Parathyroid adenoma (tissue), 2 donors: ENCODE measurements around the gene WDR20.

ENCODE experiments used
- H2AFZ ChIP-seq: fragments of 300-600 bp; sonication (generic); one replicate; pipeline ENCODE4 v1.7.0; 2017; ENCODE audit warnings: antibody characterized with exemption, mild to moderate bottlenecking
- H3K27ac ChIP-seq: fragments of 300-600 bp; sonication (generic); one replicate; pipeline ENCODE4 v1.7.0; 2017
- H3K27me3 ChIP-seq: fragments of 300-600 bp; sonication (generic); one replicate; pipeline ENCODE4 v1.7.0; 2017; ENCODE audit warnings: low read length; ENCODE audit not compliant: control insufficient read depth, insufficient read depth
- H3K36me3 ChIP-seq: fragments of 300-600 bp; sonication (generic); one replicate; pipeline ENCODE4 v1.7.0; 2017; ENCODE audit warnings: low read length; ENCODE audit not compliant: control insufficient read depth, insufficient read depth
- H3K4me1 ChIP-seq: fragments of 300-600 bp; sonication (generic); one replicate; pipeline ENCODE4 v1.7.0; 2017; ENCODE audit warnings: control low read depth
- H3K4me2 ChIP-seq: fragments of 300-600 bp; sonication (generic); one replicate; pipeline ENCODE4 v1.7.0; 2017; ENCODE audit warnings: low read length
- H3K4me3 ChIP-seq: fragments of 300-600 bp; sonication (generic); one replicate; pipeline ENCODE4 v1.7.0; 2017; ENCODE audit warnings: low read depth, low read length
- H3K79me2 ChIP-seq: fragments of 300-600 bp; sonication (generic); one replicate; pipeline ENCODE4 v1.7.0; 2017; ENCODE audit warnings: control low read depth
- H3K9ac ChIP-seq: fragments of 300-600 bp; sonication (generic); one replicate; pipeline ENCODE4 v1.7.0; 2017; ENCODE audit warnings: mild to moderate bottlenecking
- H3K9me3 ChIP-seq: fragments of 300-600 bp; sonication (generic); one replicate; pipeline ENCODE4 v1.7.0; 2017; ENCODE audit warnings: low read length; ENCODE audit not compliant: control insufficient read depth
- TF ChIP-seq, protein P1 (sequence below): fragments of 300-600 bp; sonication (generic); IDR thresholded peaks from one replicate; pipeline ENCODE4 v1.7.0; 2017; ENCODE audit warnings: antibody characterized with exemption, mild to moderate bottlenecking
- donor health status: primary hyperparathyroidism.

The WDR20 gene

DNA sequence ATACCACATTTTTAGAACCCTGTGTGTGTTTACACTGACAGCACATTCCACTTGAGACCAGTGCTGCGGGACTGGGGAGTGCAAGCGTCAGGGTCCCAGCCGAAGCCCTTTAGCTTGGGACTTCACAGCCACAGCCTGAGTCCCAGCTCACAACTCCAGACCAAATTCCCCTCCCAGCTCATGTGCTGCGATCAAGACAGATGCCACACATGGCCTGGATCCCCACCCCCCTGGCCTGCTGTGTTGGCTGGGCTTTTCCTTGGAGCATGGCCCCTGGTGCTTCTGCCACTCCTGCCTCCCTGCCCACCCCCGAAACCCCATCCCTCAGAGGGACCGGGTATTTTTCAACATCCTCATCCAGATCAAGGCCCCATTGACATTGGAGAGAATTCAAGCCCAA, 63.7 kb downstream of the WDR20 start:
- TF ChIP-seq, protein P1, sequence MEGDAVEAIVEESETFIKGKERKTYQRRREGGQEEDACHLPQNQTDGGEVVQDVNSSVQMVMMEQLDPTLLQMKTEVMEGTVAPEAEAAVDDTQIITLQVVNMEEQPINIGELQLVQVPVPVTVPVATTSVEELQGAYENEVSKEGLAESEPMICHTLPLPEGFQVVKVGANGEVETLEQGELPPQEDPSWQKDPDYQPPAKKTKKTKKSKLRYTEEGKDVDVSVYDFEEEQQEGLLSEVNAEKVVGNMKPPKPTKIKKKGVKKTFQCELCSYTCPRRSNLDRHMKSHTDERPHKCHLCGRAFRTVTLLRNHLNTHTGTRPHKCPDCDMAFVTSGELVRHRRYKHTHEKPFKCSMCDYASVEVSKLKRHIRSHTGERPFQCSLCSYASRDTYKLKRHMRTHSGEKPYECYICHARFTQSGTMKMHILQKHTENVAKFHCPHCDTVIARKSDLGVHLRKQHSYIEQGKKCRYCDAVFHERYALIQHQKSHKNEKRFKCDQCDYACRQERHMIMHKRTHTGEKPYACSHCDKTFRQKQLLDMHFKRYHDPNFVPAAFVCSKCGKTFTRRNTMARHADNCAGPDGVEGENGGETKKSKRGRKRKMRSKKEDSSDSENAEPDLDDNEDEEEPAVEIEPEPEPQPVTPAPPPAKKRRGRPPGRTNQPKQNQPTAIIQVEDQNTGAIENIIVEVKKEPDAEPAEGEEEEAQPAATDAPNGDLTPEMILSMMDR: no peak
- H3K79me2 ChIP-seq: peaks cover 34% of the 10 kb centered on the region
- no peak overlapping the region for H2AFZ ChIP-seq
- H3K27ac ChIP-seq: no peak overlapping the region
- no peaks in the 10 kb centered on the region for H3K27me3 ChIP-seq
- no peak overlapping the region for H3K4me2 ChIP-seq
- no peak overlapping the region for H3K4me3 ChIP-seq
- H3K4me1 ChIP-seq: no peaks in the 10 kb centered on the region
- H3K9me3 ChIP-seq: no peaks in the 10 kb centered on the region
- no peak overlapping the region for H3K9ac ChIP-seq
- no peaks in the 10 kb centered on the region for H3K36me3 ChIP-seq

- Histone ChIP-seq H3K27me3 (no peaks in the 10 kb centered on the region), H3K9me3 (no peaks in the 10 kb centered on the region), H3K4me3 (no peak overlapping the region), H3K9ac (no peak overlapping the region), H2AFZ (no peak overlapping the region), H3K4me1 (no peaks in the 10 kb centered on the region), H3K4me2 (no peak overlapping the region), H3K27ac (no peak overlapping the region), H3K36me3 (no peaks in the 10 kb centered on the region), H3K79me2 (peaks cover 18% of the 10 kb centered on the region)
- TF ChIP-seq, protein P1: no peak
Measured at GRCh38 chr14:102205560-102205959, 65.9 kb downstream of the WDR20 start.

GRCh38 chr14:102206918-102207317, 67.2 kb downstream of the WDR20 start:
- Histone ChIP-seq H3K36me3 (no peaks in the 10 kb centered on the region), H3K27ac (no peak overlapping the region), H3K4me2 (no peak overlapping the region), H3K27me3 (no peaks in the 10 kb centered on the region), H3K79me2 (peaks cover 21% of the 10 kb centered on the region), H3K9ac (no peak overlapping the region), H3K4me1 (peaks cover 3% of the 10 kb centered on the region), H3K4me3 (no peak overlapping the region), H3K9me3 (no peaks in the 10 kb centered on the region), H2AFZ (no peak overlapping the region)
- TF ChIP-seq, protein P1: no peak

DNA sequence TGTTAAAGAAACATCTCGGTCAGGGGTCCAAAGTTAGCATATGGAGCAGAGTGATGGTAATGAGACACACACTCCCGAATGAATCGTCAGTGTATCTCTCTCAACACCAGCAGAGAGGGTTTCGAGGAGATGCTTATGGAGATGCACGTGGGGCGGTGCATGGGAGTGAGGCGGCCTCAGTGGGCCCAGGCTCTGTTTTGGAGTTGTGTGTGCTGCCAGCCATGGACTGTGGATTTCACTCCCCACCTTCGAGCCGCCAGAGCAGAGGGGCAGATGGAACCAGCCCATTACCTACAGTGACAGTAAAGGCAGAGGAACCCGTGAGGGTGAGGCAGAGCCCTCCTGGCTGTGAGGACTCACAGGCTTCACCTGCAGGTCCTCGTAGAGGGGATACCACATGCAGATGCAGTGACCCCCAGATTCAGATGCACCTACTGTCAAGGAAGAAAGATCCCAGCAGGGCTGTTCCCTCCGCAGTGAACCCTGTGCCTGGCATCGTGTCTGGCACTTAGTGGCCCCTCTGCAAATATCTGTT, 68.2 kb downstream of the WDR20 start:
- H3K4me2 ChIP-seq: no peak overlapping the region
- no peak overlapping the region for H3K9ac ChIP-seq
- peaks cover 6% of the 10 kb centered on the region for H3K4me1 ChIP-seq
- peaks cover 16% of the 10 kb centered on the region for H3K79me2 ChIP-seq
- H3K36me3 ChIP-seq: no peaks in the 10 kb centered on the region
- TF ChIP-seq, protein P1: no peak
- no peaks in the 10 kb centered on the region for H3K27me3 ChIP-seq
- H3K27ac ChIP-seq: no peak overlapping the region
- no peak overlapping the region for H2AFZ ChIP-seq
- no peak overlapping the region for H3K4me3 ChIP-seq
- H3K9me3 ChIP-seq: no peaks in the 10 kb centered on the region

GRCh38 chr14:102208741-102209140, 69.0 kb downstream of the WDR20 start:
- Histone ChIP-seq H3K27me3 (no peaks in the 10 kb centered on the region), H3K9me3 (no peaks in the 10 kb centered on the region), H2AFZ (no peak overlapping the region), H3K79me2 (peaks cover 15% of the 10 kb centered on the region), H3K9ac (no peak overlapping the region), H3K4me1 (peaks cover 6% of the 10 kb centered on the region), H3K4me3 (no peak overlapping the region), H3K27ac (no peak overlapping the region), H3K36me3 (no peaks in the 10 kb centered on the region), H3K4me2 (no peak overlapping the region)
- TF ChIP-seq, protein P1: no peak
